NT2/D1 (cell line): ENCODE results near the gene BTRC.

Experiments used
- DNase-seq: peaks from one replicate; pipeline ENCODE4 v3.0.0-alpha.2; 2011; ENCODE audit warnings: low read depth, low spot score
- H3K27me3 ChIP-seq: 2 replicates; pipeline ENCODE4 v1.6.0; 2011; ENCODE audit warnings: mild to moderate bottlenecking; ENCODE audit not compliant: insufficient read length, insufficient read depth
- H3K36me3 ChIP-seq: 2 replicates; pipeline ENCODE4 v1.6.1; 2011; ENCODE audit warnings: mild to moderate bottlenecking, low read length, mixed read lengths; ENCODE audit not compliant: insufficient read depth, insufficient read length
- H3K4me1 ChIP-seq: 2 replicates; pipeline ENCODE4 v1.5.1; 2011; ENCODE audit not compliant: insufficient read depth, insufficient read length
- H3K4me3 ChIP-seq: 2 replicates; pipeline ENCODE4 v1.5.1; 2011; ENCODE audit warnings: low read depth; ENCODE audit not compliant: insufficient read length
- H3K9ac ChIP-seq: 2 replicates; pipeline ENCODE4 v1.6.0; 2011; ENCODE audit warnings: low read depth; ENCODE audit not compliant: insufficient read length
- H3K9me3 ChIP-seq: 2 replicates; pipeline ENCODE4 v1.5.1; 2011; ENCODE audit warnings: mild to moderate bottlenecking, low read length; ENCODE audit not compliant: insufficient read depth
- SUZ12 ChIP-seq: IDR thresholded peaks from 2 replicates; pipeline ENCODE4 v1.6.1; 2011; ENCODE audit not compliant: insufficient read length, insufficient read depth; ENCODE audit errors: extremely low read depth
- YY1 ChIP-seq: IDR thresholded peaks from 2 replicates; pipeline ENCODE4 v1.6.1; 2011; ENCODE audit not compliant: insufficient read length, insufficient read depth
- ZNF274 ChIP-seq: IDR thresholded peaks from 2 replicates; pipeline ENCODE4 v1.6.1; 2011; ENCODE audit warnings: mild to moderate bottlenecking, low read depth, low read length

BTRC gene

DNA sequence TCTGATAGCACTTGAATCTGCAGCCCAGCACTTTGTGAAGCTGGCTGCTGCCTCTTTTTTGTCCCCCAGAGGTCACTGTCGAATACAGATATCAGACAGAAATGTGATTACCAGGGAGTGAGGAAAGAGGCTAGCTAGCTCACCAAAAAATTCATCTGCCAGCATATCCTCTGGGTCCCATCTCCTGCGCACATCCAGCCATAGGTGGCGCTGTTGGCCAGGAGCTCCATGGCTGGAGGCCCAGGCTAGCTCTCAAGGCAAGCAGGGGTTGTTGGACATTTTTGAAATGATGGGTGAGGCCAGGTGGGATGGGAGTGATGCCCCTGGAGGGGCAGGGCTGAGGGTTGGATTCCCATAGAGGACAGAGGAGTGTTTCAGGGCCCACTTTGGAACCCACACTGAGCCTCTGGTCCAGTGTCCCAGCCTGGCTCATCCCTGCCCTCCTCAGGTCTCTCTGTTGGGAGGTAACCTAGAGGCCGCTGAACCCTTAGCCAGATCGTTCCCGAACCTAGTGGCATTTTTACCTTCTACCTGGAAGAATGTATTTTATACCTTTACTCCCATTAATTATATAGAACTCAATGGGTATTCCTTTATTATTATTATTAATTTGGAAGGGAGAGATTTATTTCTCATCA, 248.9 kb downstream of the BTRC start:
- Histone ChIP-seq H3K4me1 (peaks cover 19% of the 10 kb centered on the region), H3K4me3 (no peak overlapping the region)

More for the DNA sequence above, 248.9 kb downstream of the BTRC start:
- no peaks in the 10 kb centered on the region for H3K27me3 ChIP-seq
- no peak overlapping the region for H3K9ac ChIP-seq
- TF ChIP-seq YY1 (no peak), SUZ12 (no peak), ZNF274 (no peak)
- peaks cover 15% of the 10 kb centered on the region for H3K36me3 ChIP-seq
- H3K9me3 ChIP-seq, result no peaks in the 10 kb centered on the region
- DNase-seq, result peak; percentile 83
